ENCODE results near the gene AQP12A. TPM values are rescaled to one million over a fixed set of nuclear protein-coding genes. Genes with fewer than 3 reads are reported as not detected.

Gene AQP12A
- total and polyA plus RNA-seq, 9 of the 15 experiments (the other 6 are each of a cell fraction or from before 2014, with no cell fraction given) = not detected

DNA sequence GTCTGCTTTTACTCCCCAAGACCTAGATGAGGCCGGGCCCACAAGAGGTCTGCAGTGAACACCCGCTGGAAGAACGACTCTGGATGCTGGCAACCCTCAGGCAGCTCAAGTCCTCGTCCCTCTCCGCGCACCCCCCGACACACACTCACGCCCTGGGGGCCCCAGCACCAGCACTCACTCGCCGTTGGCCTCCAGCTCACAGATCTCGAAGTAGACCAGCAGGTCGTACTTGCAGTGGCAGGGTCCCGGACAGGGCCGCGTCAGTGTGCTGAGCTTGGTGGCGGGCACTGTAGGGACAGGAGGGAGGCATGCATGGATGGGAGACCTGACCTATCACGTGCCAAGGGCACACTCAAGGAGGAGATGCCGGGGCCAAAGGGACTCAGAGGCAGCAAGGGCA, 49.4 kb downstream of the AQP12A start:
- in situ Hi-C loops (cut with MboI) (no loop called here), intact Hi-C loops (cut with micrococcal nuclease) (no loop called here)
- H4K20me1 ChIP-seq (replicated peaks; ENCODE audit: control insufficient read depth, insufficient read depth, low read length) = no peaks in the 10 kb centered on the region
- WGBS (ENCODE audit: insufficient coverage, low coverage, missing lambda C conversion rate) = 0% methylated on average over 16 of the region's 18 CpGs
- H3K79me2 ChIP-seq (ENCODE audit: control insufficient read depth, insufficient read depth, low read length) = no peaks in the 10 kb centered on the region
- ATAC-seq = no peak
- peaks cover 0 to 3% of the 10 kb centered on the region in 2 experiments; a peak in 1 of 5 replicates for H3K4me1 ChIP-seq (replicated peaks in 1 of 2; ENCODE audit: control insufficient read depth in 2 of 2, insufficient read depth in 2 of 2, low read length in 2 of 2)
- no peak for DNase-seq (ENCODE audit: extremely low read depth in 1 of 4, low spot score in 3 of 4)
- H3K9me1 ChIP-seq (ENCODE audit: control insufficient read depth, insufficient read depth, low read length) = no peaks in the 10 kb centered on the region
- H3K27me3 ChIP-seq (ENCODE audit: control insufficient read depth in 2 of 2, insufficient read depth in 2 of 2, low read length in 2 of 2) = peaks cover 4 to 56% of the 10 kb centered on the region in 2 experiments; a peak in 4 of 5 replicates
- H3K4me3 ChIP-seq = no peak overlapping the region
- H2AFZ ChIP-seq (ENCODE audit: low read depth, low read length) = no peak overlapping the region
- no peak overlapping the region for H3K27ac ChIP-seq (ENCODE audit: extremely low read depth, low read depth, low read length)
- no peaks in the 10 kb centered on the region for H3K9me3 ChIP-seq (replicated peaks; ENCODE audit: control insufficient read depth, insufficient read depth, low read depth, low read length)
- H3K9ac ChIP-seq (ENCODE audit: insufficient read depth in 1 of 2, low read depth in 2 of 2, low read length in 2 of 2) = no peak overlapping the region
- no peaks in the 10 kb centered on the region for H3K36me3 ChIP-seq (ENCODE audit: control insufficient read depth, insufficient read depth, low read length)
- CTCF ChIA-PET (ENCODE audit: low intra/inter-chr PET ratio) = no interaction called here
- POLR2A ChIA-PET = no interaction called here
- no TSS peak for BruUV-seq (replicated peaks)
- no peak overlapping the region for H3K4me2 ChIP-seq (ENCODE audit: insufficient read depth, low read length)
- TF ChIP-seq ZFP1 (CRISPR knock-in tag; IDR thresholded peaks at IDR 0.05) (no peak), JUNB (CRISPR knock-in tag; conservative IDR thresholded peaks at IDR 0.05) (no peak), ZNF384 (IDR thresholded peaks at IDR 0.05; ENCODE audit: low read depth, low read length) (no peak), ILF3 (IDR thresholded peaks at IDR 0.05; ENCODE audit: borderline replicate concordance) (no peak), ZNF165 (CRISPR knock-in tag; IDR thresholded peaks at IDR 0.05; ENCODE audit: borderline replicate concordance) (no peak), ZNF668 (CRISPR knock-in tag; IDR thresholded peaks at IDR 0.05) (no peak), SRSF3 (IDR thresholded peaks at IDR 0.05; ENCODE audit: insufficient read depth, low read length) (no peak), YY1 (IDR thresholded peaks at IDR 0.05; ENCODE audit: borderline replicate concordance in 1 of 3, control insufficient read depth in 1 of 3, extremely low read depth in 1 of 3, insufficient read depth in 3 of 3, insufficient read length in 1 of 3, insufficient replicate concordance in 2 of 3, low read depth in 1 of 3, low read length in 2 of 3) (no peak), ZNF584 (CRISPR knock-in tag; IDR thresholded peaks at IDR 0.05; ENCODE audit: low read depth) (no peak)
- TF ChIP-seq, protein P1, sequence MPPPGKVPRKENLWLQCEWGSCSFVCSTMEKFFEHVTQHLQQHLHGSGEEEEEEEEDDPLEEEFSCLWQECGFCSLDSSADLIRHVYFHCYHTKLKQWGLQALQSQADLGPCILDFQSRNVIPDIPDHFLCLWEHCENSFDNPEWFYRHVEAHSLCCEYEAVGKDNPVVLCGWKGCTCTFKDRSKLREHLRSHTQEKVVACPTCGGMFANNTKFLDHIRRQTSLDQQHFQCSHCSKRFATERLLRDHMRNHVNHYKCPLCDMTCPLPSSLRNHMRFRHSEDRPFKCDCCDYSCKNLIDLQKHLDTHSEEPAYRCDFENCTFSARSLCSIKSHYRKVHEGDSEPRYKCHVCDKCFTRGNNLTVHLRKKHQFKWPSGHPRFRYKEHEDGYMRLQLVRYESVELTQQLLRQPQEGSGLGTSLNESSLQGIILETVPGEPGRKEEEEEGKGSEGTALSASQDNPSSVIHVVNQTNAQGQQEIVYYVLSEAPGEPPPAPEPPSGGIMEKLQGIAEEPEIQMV (tag; conservative IDR thresholded peaks at IDR 0.05; ENCODE audit: low read depth) = no peak
- TF ChIP-seq, protein P2, sequence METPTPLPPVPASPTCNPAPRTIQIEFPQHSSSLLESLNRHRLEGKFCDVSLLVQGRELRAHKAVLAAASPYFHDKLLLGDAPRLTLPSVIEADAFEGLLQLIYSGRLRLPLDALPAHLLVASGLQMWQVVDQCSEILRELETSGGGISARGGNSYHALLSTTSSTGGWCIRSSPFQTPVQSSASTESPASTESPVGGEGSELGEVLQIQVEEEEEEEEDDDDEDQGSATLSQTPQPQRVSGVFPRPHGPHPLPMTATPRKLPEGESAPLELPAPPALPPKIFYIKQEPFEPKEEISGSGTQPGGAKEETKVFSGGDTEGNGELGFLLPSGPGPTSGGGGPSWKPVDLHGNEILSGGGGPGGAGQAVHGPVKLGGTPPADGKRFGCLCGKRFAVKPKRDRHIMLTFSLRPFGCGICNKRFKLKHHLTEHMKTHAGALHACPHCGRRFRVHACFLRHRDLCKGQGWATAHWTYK (CRISPR knock-in tag; IDR thresholded peaks at IDR 0.05) = no peak
- FAIRE-seq = no peak
